Fibroblast of lung (primary cell): ENCODE results near the gene SMC3. TPM values are rescaled to one million over a fixed set of nuclear protein-coding genes. Genes with fewer than 3 reads are reported as not detected.

ENCODE experiments used
- DNase-seq, 2 donors: peaks; one replicate each; pipeline versions ENCODE4 v3.0.0 to v3.0.0-alpha.2; 2010; ENCODE audit warnings: low read depth in 2 of 2
- H2AFZ ChIP-seq: 2 replicates; pipeline ENCODE4 v1.5.1; 2012; ENCODE audit warnings: low read length, control low read depth, inconsistent platforms
- H3K27ac ChIP-seq: 2 replicates; pipeline ENCODE4 v1.5.1; 2011; ENCODE audit warnings: low read length, control low read depth; ENCODE audit not compliant: insufficient read depth
- H3K27me3 ChIP-seq: 2 replicates; pipeline ENCODE4 v1.5.1; 2011; ENCODE audit warnings: mild to moderate bottlenecking, low read length; ENCODE audit not compliant: control insufficient read depth, insufficient read depth
- H3K36me3 ChIP-seq: 2 replicates; pipeline ENCODE4 v1.5.1; 2011; ENCODE audit warnings: low read length; ENCODE audit not compliant: control insufficient read depth, insufficient read depth
- H3K4me1 ChIP-seq: 2 replicates; pipeline ENCODE4 v1.5.1; 2011; ENCODE audit warnings: low read length; ENCODE audit not compliant: control insufficient read depth, insufficient read depth; ENCODE audit errors: extremely low read depth
- H3K4me2 ChIP-seq: 2 replicates; pipeline ENCODE4 v1.5.1; 2011; ENCODE audit warnings: low read length, control low read depth; ENCODE audit not compliant: insufficient read depth; ENCODE audit errors: extremely low read depth
- H3K4me3 ChIP-seq, 4 experiments: fragments of 200-600 bp in 1 of 4; sonication (generic) in 1 of 4; replicated peaks in 1 of 4; 2 replicates each; pipeline ENCODE4 v1.5.1; 2011 to 2016; ENCODE audit warnings: low read length in 4 of 4, low read depth in 3 of 4, mild to moderate bottlenecking in 3 of 4, control low read depth in 2 of 4, inconsistent platforms in 1 of 4, mixed read lengths in 1 of 4; ENCODE audit not compliant: insufficient read depth in 1 of 4; ENCODE audit errors: control extremely low read depth in 1 of 4
- H3K79me2 ChIP-seq: 2 replicates; pipeline ENCODE4 v1.5.1; 2012; ENCODE audit warnings: mild to moderate bottlenecking, low read length, inconsistent platforms; ENCODE audit not compliant: control insufficient read depth, insufficient read depth
- H3K9ac ChIP-seq: 2 replicates; pipeline ENCODE4 v1.5.1; 2011; ENCODE audit warnings: mild to moderate bottlenecking, low read length, control low read depth; ENCODE audit not compliant: insufficient read depth
- H3K9me3 ChIP-seq: 2 replicates; pipeline ENCODE4 v1.5.1; 2012; ENCODE audit warnings: low read depth, low read length; ENCODE audit not compliant: control insufficient read depth, insufficient read depth
- H4K20me1 ChIP-seq: 2 replicates; pipeline ENCODE4 v1.5.1; 2011; ENCODE audit warnings: low read length; ENCODE audit not compliant: control insufficient read depth, insufficient read depth; ENCODE audit errors: extremely low read depth
- CTCF ChIP-seq, 2 donors: IDR thresholded peaks in 1 of 2; conservative IDR thresholded peaks in 1 of 2; 1 replicate in 1 of 2; 2 replicates in 1 of 2; pipeline ENCODE4 v1.5.1; 2011 to 2012; ENCODE audit warnings: low read length in 2 of 2, control low read depth in 1 of 2, inconsistent platforms in 1 of 2, low read depth in 1 of 2, mild to moderate bottlenecking in 1 of 2
- EZH2 ChIP-seq: IDR thresholded peaks from 2 replicates; pipeline ENCODE4 v1.5.1; 2012; ENCODE audit warnings: low read length, control low read depth, mild to moderate bottlenecking; ENCODE audit errors: missing control alignments
- polyA plus RNA-seq, 2 donors: library from polyadenylated mRNA; depleted of rRNA in 1 of 2; stranded (reverse) in 1 of 2; unstranded in 1 of 2; fragments of >200 nt; gene quantifications; 2 replicates each; pipeline ENCODE4 v1.2.1, GENCODE V29; 2011 to 2012; ENCODE audit warnings: missing spikeins in 1 of 2
- total RNA-seq: library from RNA; depleted of rRNA; stranded (reverse); fragments of >200 nt; gene quantifications from 2 replicates; pipeline ENCODE4 v1.2.1, GENCODE V29; 2014

The SMC3 gene
- total and polyA plus RNA-seq, 2 donors (not counting 1 experiment from before 2014, with no cell fraction given) = 25.9 to 31.9 TPM

GRCh38 chr10:110642204-110643034, 74.9 kb downstream of the SMC3 start:
- Histone ChIP-seq H3K27me3 (peaks cover 43% of the 10 kb centered on the region), H3K9ac (no peak overlapping the region), H3K36me3 (no peaks in the 10 kb centered on the region), H2AFZ (no peak overlapping the region), H3K4me1 (no peaks in the 10 kb centered on the region), H3K4me3 (no peak overlapping the region), H3K9me3 (no peaks in the 10 kb centered on the region), H4K20me1 (no peaks in the 10 kb centered on the region), H3K27ac (no peak overlapping the region), H3K79me2 (no peaks in the 10 kb centered on the region), H3K4me2 (no peak overlapping the region)
- TF ChIP-seq CTCF (conservative IDR thresholded peaks at IDR 0.05 in 1 of 2, IDR thresholded peaks at IDR 0.05 in 1 of 2; ENCODE audit: low read depth in 1 of 2, low read length in 2 of 2) (no peak), EZH2 (peak; percentile 5)
- no peak for DNase-seq

- no peaks in the 10 kb centered on the region for H3K9me3 ChIP-seq
- H3K4me2 ChIP-seq = peak overlapping the region; percentile 83
- H4K20me1 ChIP-seq = no peaks in the 10 kb centered on the region
- H3K27ac ChIP-seq = no peak overlapping the region
- H3K79me2 ChIP-seq = no peaks in the 10 kb centered on the region
- H2AFZ ChIP-seq = no peak overlapping the region
- H3K4me1 ChIP-seq = no peaks in the 10 kb centered on the region
- TF ChIP-seq EZH2 = peak; percentile 75
- no peak for TF ChIP-seq CTCF (conservative IDR thresholded peaks at IDR 0.05 in 1 of 2, IDR thresholded peaks at IDR 0.05 in 1 of 2; ENCODE audit: low read depth in 1 of 2, low read length in 2 of 2)
- H3K36me3 ChIP-seq = no peaks in the 10 kb centered on the region
- DNase-seq = peak in 1 of 2 donors; percentile 31
- no peak overlapping the region for H3K9ac ChIP-seq
- H3K27me3 ChIP-seq = peaks cover 43% of the 10 kb centered on the region
- H3K4me3 ChIP-seq = peak overlapping the region in 2 of 4 experiments; percentile 40 to 59
Measured at GRCh38 chr10:110643035-110643652, 75.6 kb downstream of the SMC3 start.

- H3K4me2 ChIP-seq = peak within 1 kb of the TSS; percentile 83
- H3K27me3 ChIP-seq = peaks cover 43% of the 10 kb centered on the region
- H3K4me3 ChIP-seq = peak within 1 kb of the TSS; percentile 35 to 59 (median 44)
- H3K27ac ChIP-seq = no peak within 1 kb of the TSS
- H3K79me2 ChIP-seq = no peaks in the 10 kb centered on the region
- no peaks in the 10 kb centered on the region for H3K4me1 ChIP-seq
- no peaks in the 10 kb centered on the region for H4K20me1 ChIP-seq
- no peaks in the 10 kb centered on the region for H3K9me3 ChIP-seq
- TF ChIP-seq CTCF (conservative IDR thresholded peaks at IDR 0.05 in 1 of 2, IDR thresholded peaks at IDR 0.05 in 1 of 2; ENCODE audit: low read depth in 1 of 2, low read length in 2 of 2) (no peak), EZH2 (no peak)
- H3K9ac ChIP-seq = no peak within 1 kb of the TSS
- peak in 1 of 2 donors; percentile 43 for DNase-seq
- H3K36me3 ChIP-seq = no peaks in the 10 kb centered on the region
- H2AFZ ChIP-seq = no peak within 1 kb of the TSS
Measured at GRCh38 chr10:110643653-110644597, 76.4 kb downstream of the SMC3 start, which contains the start of gene RBM20. TSS of gene RBM20 (plus strand) at chr10:110644336. CDS start at chr10:110644455, 119 bp downstream.
